Activated naive CD8-positive, alpha-beta T cell treated with anti-CD3 and anti-CD28 coated beads, Interleukin-2, amount 50 U/mL, for 24 hours (primary cell): ENCODE data around the gene PRDM12.

Experiments
- ATAC-seq: fragments of 150-1000 bp; cut with Tn5 transposase; one replicate; pipeline ENCODE4 v1.10.0; 2021
- DNase-seq: peaks from one replicate; pipeline ENCODE4 v3.0.0; 2021
- H3K27ac Mint-ChIP-seq: one replicate; pipeline ENCODE4 v1.8.0; 2021; ENCODE audit warnings: mild to moderate bottlenecking, mixed read lengths
- H3K27me3 Mint-ChIP-seq: one replicate; pipeline ENCODE4 v1.8.0; 2021; ENCODE audit warnings: mixed read lengths
- H3K36me3 Mint-ChIP-seq: one replicate; pipeline ENCODE4 v1.8.0; 2021; ENCODE audit warnings: low read depth, mixed read lengths
- H3K4me1 Mint-ChIP-seq: one replicate; pipeline ENCODE4 v1.8.0; 2021; ENCODE audit warnings: mixed read lengths
- H3K4me3 Mint-ChIP-seq: one replicate; pipeline ENCODE4 v1.8.0; 2021; ENCODE audit warnings: mild to moderate bottlenecking, moderate library complexity, mixed read lengths
- H3K9me3 Mint-ChIP-seq: one replicate; pipeline ENCODE4 v1.8.0; 2021; ENCODE audit warnings: mixed read lengths

PRDM12 gene

GRCh38 chr9:130654879-130655278, 9.5 kb upstream of the PRDM12 start:
- no peak overlapping the region for H3K27ac Mint-ChIP-seq
- peaks cover 2% of the 10 kb centered on the region for H3K4me1 Mint-ChIP-seq
- ATAC-seq (no peak), DNase-seq (no peak)
- no peak overlapping the region for H3K4me3 Mint-ChIP-seq
- no peaks in the 10 kb centered on the region for H3K9me3 Mint-ChIP-seq
- no peaks in the 10 kb centered on the region for H3K36me3 Mint-ChIP-seq
- H3K27me3 Mint-ChIP-seq = peaks cover 41% of the 10 kb centered on the region

- Mint-ChIP-seq H3K9me3 (no peaks in the 10 kb centered on the region), H3K27ac (no peak overlapping the region), H3K36me3 (no peaks in the 10 kb centered on the region), H3K4me1 (peaks cover 9% of the 10 kb centered on the region), H3K27me3 (peaks cover 68% of the 10 kb centered on the region), H3K4me3 (no peak overlapping the region)
- ATAC-seq (no peak), DNase-seq (no peak)
These were observed 5.3 kb upstream of the PRDM12 start for GRCh38 chr9:130658893-130659698.

- no peaks in the 10 kb centered on the region for H3K36me3 Mint-ChIP-seq
- H3K4me1 Mint-ChIP-seq = peaks cover 9% of the 10 kb centered on the region
- DNase-seq (no peak), ATAC-seq (no peak)
- H3K27ac Mint-ChIP-seq = no peak overlapping the region
- H3K4me3 Mint-ChIP-seq = no peak overlapping the region
- peaks cover 71% of the 10 kb centered on the region for H3K27me3 Mint-ChIP-seq
- no peaks in the 10 kb centered on the region for H3K9me3 Mint-ChIP-seq
These were observed 4.6 kb upstream of the PRDM12 start for GRCh38 chr9:130659699-130660248.

GRCh38 chr9:130660326-130660682, 4.1 kb upstream of the PRDM12 start:
- H3K4me1 Mint-ChIP-seq = peaks cover 11% of the 10 kb centered on the region
- no peaks in the 10 kb centered on the region for H3K9me3 Mint-ChIP-seq
- no peak overlapping the region for H3K27ac Mint-ChIP-seq
- ATAC-seq (no peak), DNase-seq (no peak)
- no peak overlapping the region for H3K4me3 Mint-ChIP-seq
- peaks cover under 1% of the 10 kb centered on the region for H3K36me3 Mint-ChIP-seq
- peaks cover 69% of the 10 kb centered on the region for H3K27me3 Mint-ChIP-seq

GRCh38 chr9:130660683-130661450, 3.5 kb upstream of the PRDM12 start:
- Mint-ChIP-seq H3K4me3 (no peak overlapping the region), H3K27ac (no peak overlapping the region), H3K9me3 (no peaks in the 10 kb centered on the region), H3K4me1 (peaks cover 14% of the 10 kb centered on the region), H3K27me3 (peaks cover 68% of the 10 kb centered on the region), H3K36me3 (peaks cover 2% of the 10 kb centered on the region)
- DNase-seq (no peak), ATAC-seq (no peak)

GRCh38 chr9:130661451-130662098, 2.8 kb upstream of the PRDM12 start:
- Mint-ChIP-seq H3K27ac (no peak overlapping the region), H3K4me1 (peaks cover 17% of the 10 kb centered on the region), H3K27me3 (peaks cover 72% of the 10 kb centered on the region), H3K36me3 (peaks cover 2% of the 10 kb centered on the region), H3K4me3 (no peak overlapping the region), H3K9me3 (no peaks in the 10 kb centered on the region)
- ATAC-seq = no peak
- DNase-seq = no peak

- Mint-ChIP-seq H3K36me3 (peaks cover 2% of the 10 kb centered on the region), H3K27ac (no peak overlapping the region), H3K27me3 (peaks cover 73% of the 10 kb centered on the region), H3K4me3 (peak overlapping the region; percentile 41), H3K9me3 (no peaks in the 10 kb centered on the region), H3K4me1 (peaks cover 17% of the 10 kb centered on the region)
- DNase-seq (no peak), ATAC-seq (peak; percentile 12)
These were observed 2.1 kb upstream of the PRDM12 start for GRCh38 chr9:130662099-130662969.

- ATAC-seq = no peak
- Mint-ChIP-seq H3K9me3 (no peaks in the 10 kb centered on the region), H3K36me3 (peaks cover 2% of the 10 kb centered on the region), H3K27ac (no peak overlapping the region), H3K4me1 (peaks cover 17% of the 10 kb centered on the region), H3K27me3 (peaks cover 72% of the 10 kb centered on the region), H3K4me3 (peak overlapping the region; percentile 41)
- no peak for DNase-seq
These were observed 1.5 kb upstream of the PRDM12 start for GRCh38 chr9:130662970-130663257.

GRCh38 chr9:130663258-130663976, 977 bp upstream of the PRDM12 start:
- Mint-ChIP-seq H3K27ac (no peak overlapping the region), H3K4me1 (peaks cover 17% of the 10 kb centered on the region), H3K36me3 (peaks cover 2% of the 10 kb centered on the region), H3K4me3 (no peak overlapping the region), H3K9me3 (no peaks in the 10 kb centered on the region), H3K27me3 (peaks cover 72% of the 10 kb centered on the region)
- no peak for DNase-seq
- ATAC-seq = no peak

GRCh38 chr9:130663977-130664250, 480 bp upstream of the PRDM12 start:
- H3K4me3 Mint-ChIP-seq = no peak overlapping the region
- no peak for DNase-seq
- peaks cover 17% of the 10 kb centered on the region for H3K4me1 Mint-ChIP-seq
- peaks cover 2% of the 10 kb centered on the region for H3K36me3 Mint-ChIP-seq
- no peak for ATAC-seq
- no peak overlapping the region for H3K27ac Mint-ChIP-seq
- no peaks in the 10 kb centered on the region for H3K9me3 Mint-ChIP-seq
- peaks cover 70% of the 10 kb centered on the region for H3K27me3 Mint-ChIP-seq

GRCh38 chr9:130665029-130665430, 636 bp downstream of the PRDM12 start:
- Mint-ChIP-seq H3K27me3 (peaks cover 65% of the 10 kb centered on the region), H3K4me1 (peaks cover 16% of the 10 kb centered on the region), H3K4me3 (no peak overlapping the region), H3K36me3 (peaks cover 2% of the 10 kb centered on the region), H3K9me3 (no peaks in the 10 kb centered on the region), H3K27ac (no peak overlapping the region)
- DNase-seq (no peak), ATAC-seq (no peak)

- no peaks in the 10 kb centered on the region for H3K9me3 Mint-ChIP-seq
- H3K4me3 Mint-ChIP-seq = peak overlapping the region; percentile 40
- H3K36me3 Mint-ChIP-seq = peaks cover 2% of the 10 kb centered on the region
- ATAC-seq = no peak
- H3K27ac Mint-ChIP-seq = no peak overlapping the region
- H3K4me1 Mint-ChIP-seq = peaks cover 16% of the 10 kb centered on the region
- DNase-seq = no peak
- H3K27me3 Mint-ChIP-seq = peaks cover 67% of the 10 kb centered on the region
These were observed 1.3 kb downstream of the PRDM12 start for GRCh38 chr9:130665431-130666392.
